Fibroblast of mammary gland (primary cell): ENCODE measurements around the gene E2F1.

Experiments
- DNase-seq: peaks from one replicate; pipeline ENCODE4 v3.0.0-alpha.2; 2010; ENCODE audit warnings: low read depth
- H3K4me3 ChIP-seq: 2 replicates; pipeline ENCODE4 v1.5.1; 2011; ENCODE audit warnings: low read depth, mild to moderate bottlenecking, low read length, moderate library complexity; ENCODE audit not compliant: control insufficient read depth
- TF ChIP-seq, protein P1 (sequence below): conservative IDR thresholded peaks from 2 replicates; pipeline ENCODE4 v1.5.1; 2011; ENCODE audit warnings: low read depth, low read length, inconsistent platforms; ENCODE audit not compliant: control insufficient read depth, insufficient read depth

Gene E2F1

DNA sequence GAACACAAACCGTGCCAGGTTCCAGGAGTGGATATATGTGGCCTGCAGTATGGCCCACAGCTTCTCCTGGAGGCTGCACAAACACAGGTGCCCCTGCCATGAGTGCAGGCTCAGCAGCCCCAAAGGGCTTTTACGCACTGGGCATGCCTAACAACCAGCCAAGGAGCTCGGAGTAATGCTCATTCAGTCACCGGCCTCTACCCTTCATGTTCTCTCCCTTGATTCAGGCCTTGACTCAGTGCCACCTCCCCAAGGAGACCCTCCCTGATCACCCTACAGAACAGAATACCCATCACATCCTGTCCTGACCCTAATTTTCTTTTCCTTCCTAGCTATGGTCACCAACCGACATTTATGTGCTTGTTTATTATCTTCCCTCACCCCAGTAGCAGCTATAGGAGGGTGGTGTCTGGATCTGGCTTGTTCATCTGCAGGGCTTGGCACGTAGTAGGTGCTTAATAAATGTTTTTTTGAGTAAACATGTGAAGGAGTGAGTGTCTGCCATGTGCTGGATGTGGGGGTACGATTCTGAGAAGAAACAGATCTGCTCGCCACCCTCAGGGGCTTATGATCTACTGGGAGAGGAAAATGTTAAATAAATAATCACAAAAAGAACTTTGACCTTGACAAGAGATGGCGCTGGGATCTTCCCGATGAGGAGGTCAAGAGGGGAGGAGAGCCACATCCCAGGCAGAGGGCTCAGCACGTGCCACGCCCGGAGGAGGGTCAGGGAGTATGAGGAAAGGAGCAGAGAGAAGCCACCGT lies 24.7 kb upstream of the E2F1 start:
- no peak for DNase-seq
- H3K4me3 ChIP-seq: no peak overlapping the region
- TF ChIP-seq, protein P1, sequence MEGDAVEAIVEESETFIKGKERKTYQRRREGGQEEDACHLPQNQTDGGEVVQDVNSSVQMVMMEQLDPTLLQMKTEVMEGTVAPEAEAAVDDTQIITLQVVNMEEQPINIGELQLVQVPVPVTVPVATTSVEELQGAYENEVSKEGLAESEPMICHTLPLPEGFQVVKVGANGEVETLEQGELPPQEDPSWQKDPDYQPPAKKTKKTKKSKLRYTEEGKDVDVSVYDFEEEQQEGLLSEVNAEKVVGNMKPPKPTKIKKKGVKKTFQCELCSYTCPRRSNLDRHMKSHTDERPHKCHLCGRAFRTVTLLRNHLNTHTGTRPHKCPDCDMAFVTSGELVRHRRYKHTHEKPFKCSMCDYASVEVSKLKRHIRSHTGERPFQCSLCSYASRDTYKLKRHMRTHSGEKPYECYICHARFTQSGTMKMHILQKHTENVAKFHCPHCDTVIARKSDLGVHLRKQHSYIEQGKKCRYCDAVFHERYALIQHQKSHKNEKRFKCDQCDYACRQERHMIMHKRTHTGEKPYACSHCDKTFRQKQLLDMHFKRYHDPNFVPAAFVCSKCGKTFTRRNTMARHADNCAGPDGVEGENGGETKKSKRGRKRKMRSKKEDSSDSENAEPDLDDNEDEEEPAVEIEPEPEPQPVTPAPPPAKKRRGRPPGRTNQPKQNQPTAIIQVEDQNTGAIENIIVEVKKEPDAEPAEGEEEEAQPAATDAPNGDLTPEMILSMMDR: no peak

DNA sequence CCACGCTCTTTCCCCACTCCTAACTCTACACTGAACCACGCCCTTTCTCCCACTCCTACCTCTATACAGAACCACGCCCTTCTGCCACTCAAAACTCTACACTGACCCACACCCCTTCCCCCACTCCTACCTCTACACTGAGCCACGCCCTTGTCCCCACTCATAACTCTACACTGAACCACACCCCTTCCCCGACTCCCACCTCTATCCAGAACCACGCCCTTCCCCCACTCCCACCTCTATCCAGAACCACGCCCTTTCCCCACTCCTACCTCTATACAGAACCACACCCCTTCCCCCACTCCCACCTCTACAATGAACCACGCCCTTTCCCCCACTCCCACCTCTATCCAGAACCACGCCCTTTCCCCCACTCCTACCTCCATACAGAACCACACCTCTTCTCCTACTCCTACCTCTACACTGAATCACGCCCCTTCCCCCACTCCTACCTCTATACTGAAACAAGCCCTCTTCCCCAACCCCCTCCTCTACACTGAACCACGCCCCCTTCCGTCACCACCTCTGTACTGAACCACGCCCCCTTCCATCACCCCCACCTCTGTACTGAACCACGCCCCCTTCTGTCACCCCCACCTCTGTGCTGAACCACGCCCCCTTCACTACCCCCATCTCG lies 23.8 kb upstream of the E2F1 start:
- no peak overlapping the region for H3K4me3 ChIP-seq
- TF ChIP-seq, protein P1: no peak
- no peak for DNase-seq

DNA sequence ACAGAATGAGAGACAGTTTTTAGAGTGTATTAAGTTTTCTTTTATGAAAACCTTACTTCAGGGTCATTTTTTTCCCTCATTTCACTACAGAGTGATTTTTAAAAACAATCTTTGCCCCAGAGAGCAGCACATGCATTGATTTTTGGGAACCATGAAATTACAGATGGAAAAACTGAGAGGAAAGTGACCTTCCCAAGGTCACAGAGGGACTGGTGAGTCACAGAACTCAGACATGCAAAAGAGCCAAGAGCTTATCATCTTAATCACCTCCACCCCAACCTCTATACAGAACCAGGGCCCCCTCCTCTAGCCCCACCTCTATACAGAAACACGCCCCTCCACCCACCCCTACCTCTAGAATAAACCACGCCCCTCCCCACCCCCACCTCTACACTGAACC lies 23.2 kb upstream of the E2F1 start:
- DNase-seq: peak; percentile 20
- TF ChIP-seq, protein P1: no peak
- H3K4me3 ChIP-seq: no peak overlapping the region

DNA sequence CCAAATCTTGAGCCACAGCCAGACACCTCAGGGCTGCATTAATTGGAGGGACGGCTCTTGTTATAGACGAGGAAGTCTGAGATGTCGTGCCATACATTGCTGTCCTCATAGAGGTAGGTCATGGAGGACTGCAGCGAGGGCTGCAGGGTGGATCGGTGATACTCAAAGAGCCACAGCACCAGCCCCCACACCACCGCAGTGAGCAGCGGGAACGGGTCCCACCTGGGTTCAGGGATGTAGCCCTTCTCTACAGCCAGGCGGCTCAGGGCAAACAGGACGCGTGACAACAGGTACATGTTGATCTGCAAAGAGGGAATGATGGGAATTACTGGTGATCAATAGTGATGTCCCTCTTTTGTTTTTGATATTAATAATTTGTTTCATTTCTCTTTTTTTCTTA lies 21.5 kb upstream of the E2F1 start:
- H3K4me3 ChIP-seq: no peak overlapping the region
- no peak for DNase-seq
- TF ChIP-seq, protein P1: no peak

DNA sequence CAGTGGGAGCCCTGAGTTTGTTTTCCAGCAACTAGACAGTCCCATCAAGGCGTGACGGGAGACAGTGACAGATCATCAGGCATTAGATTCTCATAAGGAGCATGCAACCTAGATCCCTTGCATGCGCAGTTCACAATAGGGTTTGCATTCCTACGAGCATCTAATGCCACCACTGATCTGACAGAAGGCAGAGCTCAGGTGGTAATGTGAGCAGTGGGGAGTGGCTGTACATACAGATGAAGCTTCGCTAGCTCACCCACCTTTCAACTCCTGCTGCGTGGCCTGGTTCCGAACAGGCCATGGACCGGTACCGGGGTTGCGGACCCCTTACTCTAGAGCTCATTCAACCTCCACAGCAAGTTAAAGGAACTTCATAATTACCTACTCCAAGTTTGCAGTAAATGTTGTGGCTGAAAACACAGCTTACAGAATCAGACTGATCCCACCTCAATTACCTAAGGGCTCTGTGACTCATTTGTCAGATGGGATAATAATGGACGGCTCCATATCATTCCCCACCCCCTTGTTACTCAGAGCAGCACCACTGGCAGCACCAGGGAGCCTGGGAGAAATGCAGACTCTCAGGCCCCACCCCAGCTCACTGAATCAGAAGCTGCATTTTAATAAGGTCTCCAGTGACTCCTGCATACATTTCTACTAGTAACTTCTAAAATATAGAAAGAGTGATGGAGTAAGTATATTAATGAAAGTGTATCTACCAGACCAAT lies 18.2 kb upstream of the E2F1 start:
- TF ChIP-seq, protein P1: no peak
- peak; percentile 33 for DNase-seq
- no peak overlapping the region for H3K4me3 ChIP-seq

DNA sequence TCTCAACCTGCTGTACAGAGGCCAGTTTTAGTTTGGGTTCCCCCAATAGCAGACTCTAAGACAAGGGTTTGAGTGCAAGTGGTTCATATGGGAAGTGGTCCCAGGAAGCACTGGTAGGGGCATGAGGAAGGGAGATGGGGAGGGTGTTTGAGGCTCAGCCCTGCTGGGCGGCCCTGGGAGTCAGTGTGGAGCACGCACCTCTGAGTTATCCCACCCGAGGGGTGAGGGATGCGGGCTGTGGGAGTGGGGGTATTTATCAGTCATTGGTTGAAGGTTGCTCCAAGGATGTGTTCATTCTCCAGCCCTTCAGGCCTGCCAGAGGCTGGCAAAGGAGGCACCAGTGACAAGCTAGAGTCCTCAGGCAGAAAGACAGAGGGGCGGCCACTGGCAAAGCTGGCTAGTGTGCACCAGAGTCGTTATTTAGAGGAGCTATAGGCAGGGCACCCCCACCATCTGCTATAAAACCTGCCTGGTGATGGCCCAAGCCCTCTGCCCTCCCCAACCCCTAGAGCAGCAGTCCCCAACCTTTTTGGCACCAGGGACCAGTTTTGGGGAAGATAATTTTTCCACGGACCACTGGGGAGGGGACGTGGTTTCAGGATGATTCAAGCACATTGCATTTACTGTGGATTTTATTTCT lies 17.4 kb upstream of the E2F1 start:
- DNase-seq: no peak
- no peak overlapping the region for H3K4me3 ChIP-seq
- TF ChIP-seq, protein P1: no peak
